Psoas muscle (tissue), 8 donors: ENCODE results near the gene NEK11. TPM values are rescaled to one million over a fixed set of nuclear protein-coding genes. Genes with fewer than 3 reads are reported as not detected.
A peak's percentile ranks its signal among the peaks of the same experiment; 100 is the strongest.

Experiments used
- ATAC-seq, 4 donors: fragments of 200-7000 bp; cut with Tn5 transposase; one replicate each; pipeline ENCODE4 v1.9.1; 2020; ENCODE audit warnings: moderate library complexity in 3 of 4, mild to moderate bottlenecking in 2 of 4
- DNase-seq, 2 donors: peaks; one replicate each; pipeline ENCODE4 v3.0.0-alpha.2; 2020
- H3K27ac ChIP-seq: fragments of 200-600 bp; one replicate; pipeline ENCODE4 v1.8.0; 2022
- H3K27me3 ChIP-seq, 3 donors: fragments of 200-600 bp in 1 of 3; one replicate each; pipeline versions ENCODE4 v1.6.1 to v1.8.0; 2013 to 2022; ENCODE audit warnings: low read length in 2 of 3, mild to moderate bottlenecking in 2 of 3, moderate library complexity in 1 of 3; ENCODE audit not compliant: insufficient read depth in 3 of 3
- H3K36me3 ChIP-seq, 2 donors: fragments of 200-600 bp in 1 of 2; one replicate each; pipeline versions ENCODE4 v1.6.1 to v1.8.0; 2013 to 2022; ENCODE audit warnings: low read depth in 1 of 2, mild to moderate bottlenecking in 1 of 2, moderate library complexity in 1 of 2; ENCODE audit not compliant: insufficient read depth in 1 of 2
- H3K4me1 ChIP-seq: fragments of 200-600 bp; one replicate; pipeline ENCODE4 v1.8.0; 2022
- H3K4me3 ChIP-seq: fragments of 200-600 bp; one replicate; pipeline ENCODE4 v1.8.0; 2022; ENCODE audit warnings: mild to moderate bottlenecking
- H3K9me3 ChIP-seq: fragments of 200-600 bp; one replicate; pipeline ENCODE4 v1.8.0; 2022
- WGBS, 3 donors: extraction: QIAGEN DNeasy Blood & Tissue Kit; methylation state at CpG; one replicate each; pipeline versions ENCODE4 v1.1.6 to v1.1.7; 2013; 5-methylcytosine and 5-hydroxymethylcytosine counted together
- intact Hi-C, 2 donors: fragments of 100-400 bp; cut with DNase I; formaldehyde crosslinking; loops; one replicate each; pipeline versions ENCODE4 v1.11.0 to v1.14.2; 2022
- polyA plus RNA-seq, 3 donors: library from polyadenylated mRNA; stranded (reverse); fragments of 200-250 nt; gene quantifications; one replicate each; pipeline ENCODE4 v1.2.3, GENCODE V29; 2013
- total RNA-seq, 4 donors: library from RNA; stranded (reverse); fragmentation: NEBNext Ultra II Directional in 2 of 4; extraction: Animal tissue kit (Norgen Biotek cat#: 25700) in 2 of 4; gene quantifications; one replicate each; pipeline versions ENCODE4 v1.2.1 to v1.2.4, GENCODE V29; 2021 to 2023
- TF ChIP-seq, protein P1 (sequence below): fragments of 200-600 bp; IDR thresholded peaks from one replicate; pipeline ENCODE4 v1.8.0; 2022; ENCODE audit warnings: antibody characterized with exemption
- donor health status: healthy with polysubstance abuse.
- donor health status: DM: no; HTN: no; CAD: no; lungs with moderate emphysema.
- donor health status: Bipolar disorder and iron deficiency.
- donor health status: healthy.
- donor health status: DM: yes; HTN: yes; CAD: no.
- donor health status: DM: no; HTN: no; CAD: no.
- donor health status: DM: no; HTN: no; CAD: no.
- donor health status: DM: yes; HTN: yes; CAD: no.

NEK11 gene
- total and polyA plus RNA-seq, 7 donors, result 1.5 to 7.2 (median 2.1) TPM

- Histone ChIP-seq H3K27ac (no peak overlapping the region), H3K4me1 (peaks cover 10% of the 10 kb centered on the region), H3K36me3 (peaks cover 3 to 66% of the 10 kb centered on the region in 2 donors), H3K4me3 (no peak overlapping the region), H3K27me3 (no peaks in the 10 kb centered on the region), H3K9me3 (no peaks in the 10 kb centered on the region)
- TF ChIP-seq, protein P1, sequence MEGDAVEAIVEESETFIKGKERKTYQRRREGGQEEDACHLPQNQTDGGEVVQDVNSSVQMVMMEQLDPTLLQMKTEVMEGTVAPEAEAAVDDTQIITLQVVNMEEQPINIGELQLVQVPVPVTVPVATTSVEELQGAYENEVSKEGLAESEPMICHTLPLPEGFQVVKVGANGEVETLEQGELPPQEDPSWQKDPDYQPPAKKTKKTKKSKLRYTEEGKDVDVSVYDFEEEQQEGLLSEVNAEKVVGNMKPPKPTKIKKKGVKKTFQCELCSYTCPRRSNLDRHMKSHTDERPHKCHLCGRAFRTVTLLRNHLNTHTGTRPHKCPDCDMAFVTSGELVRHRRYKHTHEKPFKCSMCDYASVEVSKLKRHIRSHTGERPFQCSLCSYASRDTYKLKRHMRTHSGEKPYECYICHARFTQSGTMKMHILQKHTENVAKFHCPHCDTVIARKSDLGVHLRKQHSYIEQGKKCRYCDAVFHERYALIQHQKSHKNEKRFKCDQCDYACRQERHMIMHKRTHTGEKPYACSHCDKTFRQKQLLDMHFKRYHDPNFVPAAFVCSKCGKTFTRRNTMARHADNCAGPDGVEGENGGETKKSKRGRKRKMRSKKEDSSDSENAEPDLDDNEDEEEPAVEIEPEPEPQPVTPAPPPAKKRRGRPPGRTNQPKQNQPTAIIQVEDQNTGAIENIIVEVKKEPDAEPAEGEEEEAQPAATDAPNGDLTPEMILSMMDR, result no peak
- ATAC-seq (no peak), DNase-seq (no peak)
- intact Hi-C loops, result no loop called here
- 70 to 79% (median 74%) methylated on average over 5 of the region's 5 CpGs for WGBS, 3 donors
Measured at GRCh38 chr3:131020122-131020693, 6.5 kb upstream of the NEK11 start.

DNA sequence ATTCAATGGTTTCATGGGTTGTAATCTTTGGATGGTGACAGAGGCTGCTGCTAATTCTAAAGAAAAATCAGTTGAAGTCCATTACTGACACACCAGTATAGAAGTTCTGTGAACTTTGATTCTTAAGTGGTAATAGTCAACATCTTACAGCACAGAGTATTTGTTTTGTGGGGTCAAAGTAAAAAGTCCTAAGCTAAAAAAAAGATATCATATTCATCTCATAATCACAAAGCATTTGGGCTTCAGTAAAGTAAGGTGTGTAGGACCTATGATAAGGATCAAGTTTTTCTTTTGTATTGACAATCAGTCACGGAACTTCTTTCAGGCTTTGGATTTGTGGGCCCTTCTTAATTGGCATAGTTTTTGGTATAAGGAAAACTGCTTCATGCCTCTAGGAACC, 1.1 kb upstream of the NEK11 start:
- Histone ChIP-seq H3K9me3 (no peaks in the 10 kb centered on the region), H3K4me3 (peak overlapping the region; percentile 77), H3K36me3 (peaks cover 0 to 30% of the 10 kb centered on the region in 2 donors), H3K27ac (no peak overlapping the region), H3K4me1 (peaks cover 12% of the 10 kb centered on the region), H3K27me3 (no peaks in the 10 kb centered on the region)
- ATAC-seq, result no peak
- TF ChIP-seq, protein P1, result no peak
- DNase-seq, result no peak
- WGBS, 3 donors, result 86 to 96% (median 94%) methylated on average over 1 of the region's 1 CpG
- intact Hi-C loops, result loop anchor here in 1 of 2 donors (5.0 kb wide), 1 partner anchor 477 kb away; the partner anchor contains the start of gene MRPL3

DNA sequence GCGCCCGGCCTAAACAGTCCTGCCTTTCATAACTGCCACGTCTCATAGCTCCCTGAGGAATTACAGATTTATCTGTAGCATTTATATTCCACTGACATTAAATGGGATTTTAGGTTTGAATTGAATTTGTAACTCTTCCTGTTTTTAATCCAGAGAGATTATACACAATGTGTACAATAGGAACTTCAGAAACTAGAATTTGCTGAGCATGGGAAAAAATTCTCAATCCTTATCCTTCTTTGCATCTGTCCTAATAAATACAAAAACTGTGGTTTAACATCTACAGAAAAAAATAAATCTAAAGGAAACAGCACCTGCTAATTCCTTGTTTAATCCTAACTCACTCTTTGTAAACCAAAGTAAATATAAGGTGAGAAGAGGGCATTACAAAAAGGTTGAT, 2.2 kb downstream of the NEK11 start:
- 80 to 90% (median 86%) methylated on average over 3 of the region's 3 CpGs for WGBS, 3 donors
- Histone ChIP-seq H3K27me3 (no peaks in the 10 kb centered on the region), H3K27ac (no peak overlapping the region), H3K4me1 (peaks cover 8% of the 10 kb centered on the region), H3K36me3 (peaks cover 0 to 28% of the 10 kb centered on the region in 2 donors), H3K9me3 (no peaks in the 10 kb centered on the region), H3K4me3 (no peak overlapping the region)
- ATAC-seq (no peak), DNase-seq (no peak)
- TF ChIP-seq, protein P1, result no peak
- intact Hi-C loops, result loop anchor here in 1 of 2 donors (5.0 kb wide), 1 partner anchor 473 kb away; the partner anchor contains the start of gene MRPL3

- ATAC-seq (no peak), DNase-seq (no peak)
- TF ChIP-seq, protein P1, result no peak
- Histone ChIP-seq H3K4me3 (no peak overlapping the region), H3K9me3 (no peaks in the 10 kb centered on the region), H3K36me3 (peaks cover 0 to 21% of the 10 kb centered on the region in 2 donors), H3K27ac (no peak overlapping the region), H3K27me3 (no peaks in the 10 kb centered on the region), H3K4me1 (no peaks in the 10 kb centered on the region)
- WGBS, 3 donors, result 60 to 95% (median 88%) methylated on average over 2 to 3 of the region's 3 CpGs
- intact Hi-C loops, result loop anchor here (10.0 kb wide), 3 partner anchors 353 to 1003 kb away; partner anchors contain the start of genes CPNE4 (in 1 of the 2) and NUDT16 (in 1 of the 2)
Measured at GRCh38 chr3:131031660-131032059, 5.0 kb downstream of the NEK11 start.
